DND-41 (cell line): ENCODE results near the gene XKR3.

Experiments used
- EZH2 ChIP-seq: IDR thresholded peaks from 3 replicates; pipeline ENCODE4 v1.6.1; 2012; ENCODE audit warnings: borderline replicate concordance, low read depth, mild to moderate bottlenecking, moderate library complexity, low read length, inconsistent platforms; ENCODE audit not compliant: severe bottlenecking
- TF ChIP-seq, protein P1 (sequence below): IDR thresholded peaks from 2 replicates; pipeline ENCODE4 v1.5.1; 2012; ENCODE audit warnings: borderline replicate concordance, low read length, moderate library complexity, mild to moderate bottlenecking; ENCODE audit not compliant: poor library complexity, severe bottlenecking; ENCODE audit errors: extremely low read depth

DNA sequence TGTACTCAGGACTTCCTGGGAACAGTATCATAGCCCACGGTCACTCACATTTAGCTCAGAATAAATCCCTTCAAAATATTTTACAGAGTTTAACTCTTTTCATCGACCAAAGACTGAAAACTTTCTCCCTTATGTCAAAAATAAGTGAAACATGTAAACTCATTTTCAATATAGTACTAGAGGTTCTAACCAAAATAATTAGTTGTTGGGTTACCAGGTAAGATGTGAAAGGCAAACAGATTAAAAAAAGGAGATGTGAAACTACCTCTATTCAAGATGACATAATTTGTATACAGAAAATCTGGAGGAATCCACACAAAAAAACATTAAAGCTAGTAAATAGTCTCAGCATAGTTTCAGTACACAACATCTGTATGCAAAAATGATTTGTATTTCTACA lies 20.3 kb downstream of the XKR3 start:
- TF ChIP-seq, protein P1, sequence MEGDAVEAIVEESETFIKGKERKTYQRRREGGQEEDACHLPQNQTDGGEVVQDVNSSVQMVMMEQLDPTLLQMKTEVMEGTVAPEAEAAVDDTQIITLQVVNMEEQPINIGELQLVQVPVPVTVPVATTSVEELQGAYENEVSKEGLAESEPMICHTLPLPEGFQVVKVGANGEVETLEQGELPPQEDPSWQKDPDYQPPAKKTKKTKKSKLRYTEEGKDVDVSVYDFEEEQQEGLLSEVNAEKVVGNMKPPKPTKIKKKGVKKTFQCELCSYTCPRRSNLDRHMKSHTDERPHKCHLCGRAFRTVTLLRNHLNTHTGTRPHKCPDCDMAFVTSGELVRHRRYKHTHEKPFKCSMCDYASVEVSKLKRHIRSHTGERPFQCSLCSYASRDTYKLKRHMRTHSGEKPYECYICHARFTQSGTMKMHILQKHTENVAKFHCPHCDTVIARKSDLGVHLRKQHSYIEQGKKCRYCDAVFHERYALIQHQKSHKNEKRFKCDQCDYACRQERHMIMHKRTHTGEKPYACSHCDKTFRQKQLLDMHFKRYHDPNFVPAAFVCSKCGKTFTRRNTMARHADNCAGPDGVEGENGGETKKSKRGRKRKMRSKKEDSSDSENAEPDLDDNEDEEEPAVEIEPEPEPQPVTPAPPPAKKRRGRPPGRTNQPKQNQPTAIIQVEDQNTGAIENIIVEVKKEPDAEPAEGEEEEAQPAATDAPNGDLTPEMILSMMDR, result no peak
- no peak for TF ChIP-seq EZH2
